HG03175 (cell line): Measurements from ENCODE around the gene SLC25A29.
A peak's percentile ranks its signal among the peaks of the same experiment; 100 is the strongest.

ENCODE experiments used
- ATAC-seq: cut with Tn5 transposase; IDR thresholded peaks from one replicate; pipeline ENCODE4 v1.9.1; 2021; ENCODE audit warnings: mild to moderate bottlenecking, moderate library complexity; ENCODE audit not compliant: unreplicated experiment

Gene SLC25A29

DNA sequence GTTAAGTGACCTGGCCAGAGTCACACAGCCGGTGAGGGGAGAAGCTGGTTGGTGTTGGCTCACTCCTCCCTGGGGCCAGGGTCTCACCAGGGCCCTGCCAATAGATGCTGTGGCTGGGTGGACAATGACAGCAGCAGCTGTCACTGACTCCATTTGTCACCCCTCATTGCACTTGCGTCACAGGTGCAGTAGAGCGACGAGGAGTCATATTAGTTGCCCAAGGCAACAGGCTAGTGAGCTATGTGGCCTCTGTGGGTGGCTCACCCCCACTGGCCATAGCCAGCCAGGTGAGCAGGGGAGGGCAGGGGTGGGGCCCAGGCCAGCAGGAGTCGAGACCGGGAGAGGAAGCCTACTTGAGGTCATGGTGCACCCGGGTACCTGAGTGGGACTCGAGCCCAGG is 26.6 kb upstream of the SLC25A29 start:
- ATAC-seq = peak; percentile 93

DNA sequence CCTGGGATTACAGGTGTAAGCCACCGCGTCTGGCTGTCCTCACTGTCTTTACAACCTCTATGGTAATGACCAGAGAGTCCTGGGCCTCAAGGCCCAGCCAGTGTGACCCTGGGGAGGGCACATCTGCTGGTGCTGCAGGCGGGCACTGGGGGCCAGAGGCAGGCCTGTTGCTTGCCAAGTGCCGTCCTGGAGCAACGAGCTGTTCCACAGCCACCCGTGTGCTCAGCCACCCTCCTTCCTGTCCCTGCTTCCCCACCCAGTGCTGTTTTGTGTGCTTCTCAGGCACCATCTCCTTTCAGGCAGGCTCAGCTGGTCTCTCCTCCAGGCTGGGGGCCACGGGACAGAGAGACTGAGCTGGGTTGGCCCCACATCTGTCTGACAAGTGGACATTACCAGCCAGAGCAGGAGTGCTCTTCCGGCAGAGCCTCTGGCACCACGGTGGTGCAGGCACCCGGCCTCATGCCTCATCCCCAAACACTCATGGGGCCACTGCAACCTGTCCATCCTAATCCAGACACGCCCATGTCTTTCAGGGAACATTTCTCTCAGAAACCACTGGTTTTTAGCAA is 25.9 kb upstream of the SLC25A29 start:
- no peak for ATAC-seq

DNA sequence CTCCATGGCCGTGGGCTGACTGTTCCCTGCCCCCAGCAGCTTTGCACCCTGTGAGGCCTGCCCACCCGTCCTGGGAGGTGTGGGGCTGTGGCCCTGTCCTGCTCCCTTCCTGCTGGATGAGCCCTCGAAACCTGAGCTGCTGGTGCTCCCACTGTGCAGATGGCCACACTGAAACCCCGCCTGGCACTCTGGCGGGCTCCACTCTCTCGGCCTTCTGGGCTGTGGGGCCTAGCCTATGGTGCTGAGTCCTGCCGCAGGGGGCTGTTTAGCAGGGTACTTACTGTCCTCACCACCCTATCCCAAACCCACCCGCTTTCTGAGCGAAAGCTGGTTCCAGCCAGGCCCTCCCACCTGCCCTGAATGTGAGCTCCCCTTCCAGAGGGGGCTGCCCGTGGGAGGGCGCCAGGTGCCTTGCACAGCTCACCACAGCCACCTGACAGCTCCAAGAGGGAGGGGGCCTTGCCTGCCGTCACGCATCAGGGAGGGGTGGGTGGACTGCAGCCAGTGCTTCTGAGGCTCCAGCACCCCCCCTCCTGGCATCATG is 24.2 kb upstream of the SLC25A29 start:
- ATAC-seq = no peak

DNA sequence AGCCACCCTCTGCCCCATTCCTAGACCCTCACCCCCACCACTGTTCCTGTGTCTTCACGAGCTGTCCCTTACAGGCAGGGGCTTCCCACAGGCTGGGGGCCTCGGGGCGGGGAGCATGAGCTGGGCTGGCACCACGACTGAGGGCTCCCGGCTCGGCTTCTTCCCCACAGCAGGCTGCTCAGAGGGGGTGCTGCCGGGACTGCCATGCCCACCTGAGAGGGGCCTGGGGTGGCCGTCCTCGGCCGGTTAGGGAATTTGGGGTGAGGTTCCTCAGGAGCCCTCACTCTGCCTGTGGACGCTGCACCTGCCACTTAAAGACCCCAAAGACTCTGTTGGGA is 23.7 kb upstream of the SLC25A29 start:
- no peak for ATAC-seq

DNA sequence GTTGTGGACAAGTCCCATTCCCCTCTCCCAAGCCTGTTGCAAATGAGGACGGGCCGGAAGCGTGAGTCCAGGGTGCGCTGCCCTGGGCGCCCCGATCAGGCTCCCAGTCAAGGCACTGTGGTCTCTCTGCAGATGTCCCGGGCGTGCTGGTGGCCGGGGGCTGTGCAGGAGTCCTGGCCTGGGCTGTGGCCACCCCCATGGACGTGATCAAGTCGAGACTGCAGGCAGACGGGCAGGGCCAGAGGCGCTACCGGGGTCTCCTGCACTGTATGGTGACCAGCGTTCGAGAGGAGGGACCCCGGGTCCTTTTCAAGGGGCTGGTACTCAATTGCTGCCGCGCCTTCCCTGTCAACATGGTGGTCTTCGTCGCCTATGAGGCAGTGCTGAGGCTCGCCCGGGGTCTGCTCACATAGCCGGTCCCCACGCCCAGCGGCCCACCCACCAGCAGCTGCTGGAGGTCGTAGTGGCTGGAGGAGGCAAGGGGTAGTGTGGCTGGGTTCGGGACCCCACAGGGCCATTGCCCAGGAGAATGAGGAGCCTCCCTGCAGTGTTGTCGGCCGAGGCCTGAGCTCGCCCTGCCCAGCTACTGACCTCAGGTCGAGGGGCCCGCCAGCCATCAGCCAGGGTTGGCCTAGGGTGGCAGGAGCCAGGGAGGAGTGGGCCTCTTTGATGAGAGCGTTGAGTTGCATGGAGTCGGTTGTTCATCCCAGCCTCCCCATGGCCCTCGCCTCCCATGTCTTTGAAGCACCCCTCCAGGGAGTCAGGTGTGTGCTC is 23.2 kb upstream of the SLC25A29 start:
- ATAC-seq = no peak

DNA sequence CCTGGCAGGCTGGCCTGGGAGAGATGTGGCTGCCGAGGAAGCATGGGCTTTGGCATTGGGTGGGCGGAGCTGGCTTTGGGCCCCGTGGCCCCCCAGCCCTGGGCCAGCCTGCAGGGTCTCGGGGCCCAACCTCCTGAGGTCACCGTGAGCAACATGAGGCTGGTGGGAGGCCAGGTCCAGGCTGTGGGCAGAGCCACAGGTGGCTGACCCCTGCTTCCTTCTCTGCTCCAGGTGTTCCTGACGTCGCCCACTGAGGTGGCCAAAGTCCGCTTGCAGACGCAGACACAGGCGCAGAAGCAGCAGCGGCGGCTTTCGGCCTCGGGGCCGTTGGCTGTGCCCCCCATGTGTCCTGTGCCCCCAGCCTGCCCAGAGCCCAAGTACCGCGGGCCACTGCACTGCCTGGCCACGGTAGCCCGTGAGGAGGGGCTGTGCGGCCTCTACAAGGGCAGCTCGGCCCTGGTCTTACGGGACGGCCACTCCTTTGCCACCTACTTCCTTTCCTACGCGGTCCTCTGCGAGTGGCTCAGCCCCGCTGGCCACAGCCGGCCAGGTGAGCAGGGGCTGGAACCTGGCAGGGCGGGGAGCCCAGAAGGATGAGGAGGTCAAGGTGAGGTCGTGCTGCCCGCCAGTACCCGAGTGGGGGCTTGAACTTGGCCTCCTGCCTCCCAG is 22.4 kb upstream of the SLC25A29 start:
- no peak for ATAC-seq

DNA sequence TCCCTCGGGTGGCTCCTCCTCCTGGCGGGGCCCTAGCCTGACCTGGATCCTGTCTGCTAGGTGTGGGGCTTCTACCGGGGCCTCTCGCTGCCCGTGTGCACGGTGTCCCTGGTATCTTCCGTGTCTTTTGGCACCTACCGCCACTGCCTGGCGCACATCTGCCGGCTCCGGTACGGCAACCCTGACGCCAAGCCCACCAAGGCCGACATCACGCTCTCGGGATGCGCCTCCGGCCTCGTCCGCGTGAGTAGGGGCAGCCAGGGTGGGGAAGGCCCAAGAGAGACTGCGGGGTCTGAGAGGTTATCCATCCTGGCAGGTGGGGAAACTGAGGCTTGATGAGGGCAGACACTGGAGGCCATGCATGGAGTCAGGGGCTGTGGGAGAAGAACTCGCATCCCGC is 20.9 kb upstream of the SLC25A29 start:
- no peak for ATAC-seq

DNA sequence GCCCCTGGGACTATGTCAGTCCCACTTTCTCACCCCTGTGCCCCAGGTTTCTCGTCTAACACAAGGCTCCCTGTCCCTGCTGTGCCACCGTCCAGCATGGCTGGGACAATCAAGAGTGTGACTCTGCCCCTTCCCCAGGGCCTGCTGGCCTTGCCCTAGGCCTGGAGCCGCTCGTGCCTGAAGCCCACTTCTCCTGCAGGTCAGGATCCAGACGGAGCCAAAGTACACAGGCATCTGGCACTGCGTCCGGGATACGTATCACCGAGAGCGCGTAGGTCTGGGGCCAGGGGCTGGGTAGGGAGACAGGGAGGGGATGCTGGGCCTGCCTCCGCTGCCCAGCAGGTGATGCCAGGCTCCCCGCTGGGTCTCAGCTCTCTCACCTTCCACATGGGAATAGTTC is 19.7 kb upstream of the SLC25A29 start:
- no peak for ATAC-seq

DNA sequence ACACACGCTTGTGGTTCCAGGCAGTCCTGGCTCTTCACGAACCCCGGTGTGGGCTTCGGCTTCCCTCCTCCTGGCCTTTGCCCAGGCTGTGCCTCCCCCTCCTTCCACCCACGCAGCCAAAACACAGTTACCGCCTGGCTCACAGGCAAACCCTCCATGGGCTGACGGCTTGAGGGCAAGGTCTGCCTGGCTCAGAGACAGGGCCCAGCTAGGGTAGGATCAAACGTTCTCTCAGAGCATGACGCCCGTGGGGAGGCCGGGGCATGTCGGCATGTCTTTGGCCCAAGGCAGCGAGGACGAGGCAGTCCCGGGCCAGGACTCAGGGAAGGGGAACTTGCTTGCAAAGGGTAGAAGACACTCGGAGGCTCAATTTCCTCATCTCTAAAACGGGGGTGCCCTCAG is 19.0 kb upstream of the SLC25A29 start:
- no peak for ATAC-seq

DNA sequence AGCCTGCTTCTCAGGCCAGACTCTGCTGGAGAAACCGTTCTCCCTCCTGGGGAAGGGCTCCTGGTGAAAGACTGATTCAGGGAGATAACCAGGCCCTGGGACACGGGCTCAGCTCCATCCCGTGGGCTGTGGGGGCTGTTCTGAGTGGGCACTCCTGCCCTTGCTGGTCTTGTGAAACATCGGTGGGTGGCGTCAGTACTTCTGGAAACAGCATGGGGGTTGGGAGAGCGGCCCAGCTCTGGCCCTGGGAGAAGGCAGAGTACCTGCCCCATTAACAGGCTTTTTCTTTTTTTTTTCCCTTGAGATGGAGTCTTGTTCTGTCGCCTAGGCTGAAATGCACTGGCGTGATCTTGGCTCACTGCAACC is 17.7 kb upstream of the SLC25A29 start:
- ATAC-seq = no peak

DNA sequence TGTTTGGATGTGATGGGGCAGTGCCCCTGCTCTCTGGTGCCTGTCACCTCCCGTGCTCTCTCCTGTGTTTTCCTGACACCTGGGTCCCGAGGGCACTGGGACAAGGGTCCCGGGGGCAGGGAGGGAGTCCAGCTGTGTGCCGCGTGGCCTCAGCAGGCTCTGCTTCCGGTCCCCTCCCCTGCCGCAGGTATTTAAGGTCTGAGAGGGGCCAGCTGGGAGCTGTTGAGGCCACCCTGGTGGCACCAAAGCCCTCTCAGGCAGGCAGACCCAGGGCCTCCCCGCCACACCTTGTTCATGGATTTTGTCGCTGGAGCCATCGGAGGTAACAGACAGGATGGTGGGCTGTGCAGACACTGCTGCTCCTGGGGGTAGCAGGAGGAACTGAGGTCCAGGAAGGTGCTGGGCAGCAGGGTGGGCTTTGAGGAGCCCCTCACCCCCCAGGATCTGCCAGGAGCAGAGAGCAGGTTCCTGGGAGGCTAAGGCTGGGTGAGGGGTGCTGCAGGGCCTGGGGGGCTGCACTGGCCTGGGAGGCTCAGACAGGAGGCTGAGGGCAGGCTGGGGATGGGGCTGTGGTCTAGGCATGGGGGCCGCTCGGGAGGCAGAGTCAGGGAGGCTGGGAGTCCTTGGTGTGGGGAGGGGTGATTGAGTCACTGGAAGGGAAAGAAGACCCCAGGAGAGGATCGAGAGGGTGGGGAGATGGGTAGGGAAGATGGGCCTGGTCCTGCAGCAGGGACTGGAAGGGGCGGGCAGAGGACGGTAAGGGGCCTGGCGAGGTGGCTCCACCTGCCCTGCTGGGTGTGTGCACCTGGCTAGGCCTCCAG is 17.1 kb upstream of the SLC25A29 start, which contains the start of gene SLC25A47:
TSS of gene SLC25A47 (plus strand) at position 219 of the 821 bp plus-strand sequence. CDS start at position 295, 76 bp downstream.
- no peak for ATAC-seq

DNA sequence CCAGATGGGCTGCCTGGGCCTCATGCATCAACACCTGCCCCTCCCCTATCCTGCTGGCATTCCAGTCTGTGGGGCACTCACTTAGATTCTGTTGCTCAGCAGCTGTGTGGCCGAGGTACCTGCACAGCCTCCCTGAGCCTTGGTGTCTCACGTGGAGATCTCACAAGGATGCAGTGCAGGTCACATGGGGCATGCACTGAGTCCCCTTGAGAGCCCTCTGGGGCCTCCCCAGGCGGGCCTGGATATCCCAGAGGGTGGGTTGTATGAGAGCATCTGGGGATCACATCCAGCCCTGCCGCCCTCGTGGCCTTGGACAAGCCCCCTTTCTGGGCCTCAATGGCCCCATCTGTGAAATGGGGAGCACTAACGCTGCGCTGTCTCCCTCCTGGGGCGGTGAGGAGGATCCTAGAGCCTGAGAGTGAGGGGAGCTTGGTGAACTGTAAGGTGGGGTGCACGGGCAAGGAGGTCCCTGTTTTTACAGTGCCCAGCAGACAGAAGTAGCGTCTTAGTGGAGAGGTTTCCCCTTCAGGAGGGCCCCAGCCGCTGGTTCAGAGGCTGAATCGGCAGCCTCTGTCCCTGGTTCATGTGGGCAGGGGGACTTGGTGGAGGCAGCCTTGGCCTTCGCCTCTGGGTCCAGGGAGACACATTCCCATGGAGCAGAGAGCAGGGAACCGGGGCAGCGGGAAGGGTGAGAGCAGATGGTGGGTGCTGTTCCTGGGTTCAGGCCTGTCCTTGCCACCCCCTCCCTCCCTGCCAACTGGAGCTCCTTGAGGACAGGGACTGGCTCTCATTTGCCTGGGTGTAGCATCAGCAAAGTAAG is 16.1 kb upstream of the SLC25A29 start:
- ATAC-seq = no peak

DNA sequence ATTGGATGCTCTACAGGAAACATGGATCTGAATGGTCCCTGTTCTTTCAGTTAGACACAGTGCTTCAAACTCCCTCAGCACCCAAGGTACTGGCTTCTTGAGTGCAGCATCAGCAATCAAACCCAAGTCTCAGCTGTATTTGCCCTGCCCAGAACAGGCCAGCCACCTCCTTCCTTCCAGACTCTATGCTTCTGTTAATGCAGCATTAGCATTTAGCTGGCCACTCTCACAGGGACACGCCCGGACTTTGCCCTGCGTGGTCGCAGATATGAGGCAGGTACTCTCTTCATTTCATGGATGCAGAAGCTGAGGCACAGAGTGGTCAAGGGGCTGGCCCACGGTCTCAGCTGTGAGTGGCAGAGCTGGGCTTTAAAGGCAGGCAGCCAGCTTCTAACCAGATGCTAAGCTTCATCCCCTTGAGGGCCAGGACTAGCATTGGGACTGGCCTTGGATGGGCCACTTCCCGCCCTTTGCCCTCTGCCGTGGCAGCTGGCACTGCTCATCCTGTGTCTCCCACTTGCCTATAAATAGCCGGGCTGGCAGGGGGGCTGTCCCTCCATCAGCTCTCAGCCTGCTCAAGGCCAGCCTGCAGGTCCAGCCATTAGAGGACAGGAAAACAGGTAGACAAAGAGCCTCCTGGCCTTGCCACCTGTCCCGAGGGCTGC is 15.4 kb upstream of the SLC25A29 start:
- no peak for ATAC-seq

DNA sequence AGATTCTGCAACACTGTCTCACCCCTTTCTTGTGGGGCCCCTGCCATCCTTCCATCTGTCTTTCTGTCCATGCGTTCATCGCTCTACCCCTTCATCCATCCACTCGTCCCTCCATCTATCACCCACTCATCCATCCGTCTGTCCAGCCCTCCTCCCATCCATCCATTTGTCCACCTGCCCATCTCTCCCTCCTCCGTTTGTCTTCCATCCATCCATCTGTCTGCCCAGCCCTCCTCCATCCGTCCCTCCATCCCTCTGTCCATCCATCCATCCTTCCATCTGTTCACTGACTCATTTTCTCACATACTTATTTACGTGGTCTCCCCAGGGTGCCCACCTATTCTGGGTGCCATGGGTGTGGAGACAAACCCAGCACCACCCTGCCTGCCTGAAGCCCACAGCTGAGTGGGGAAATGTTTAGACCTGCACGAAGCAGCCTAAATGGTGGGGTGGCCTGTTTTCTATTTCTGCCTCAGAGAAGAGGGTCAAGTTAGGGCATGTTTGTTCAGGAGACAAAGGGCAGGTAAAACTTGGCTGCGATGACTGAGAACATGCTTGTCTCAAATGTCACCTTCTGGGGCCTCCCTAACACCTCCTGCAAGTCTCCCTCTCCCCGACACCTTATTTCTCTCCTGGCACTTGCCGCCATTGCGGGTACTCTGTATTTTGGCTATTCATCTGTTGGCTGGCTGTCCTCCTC is 14.1 kb upstream of the SLC25A29 start:
- no peak for ATAC-seq

DNA sequence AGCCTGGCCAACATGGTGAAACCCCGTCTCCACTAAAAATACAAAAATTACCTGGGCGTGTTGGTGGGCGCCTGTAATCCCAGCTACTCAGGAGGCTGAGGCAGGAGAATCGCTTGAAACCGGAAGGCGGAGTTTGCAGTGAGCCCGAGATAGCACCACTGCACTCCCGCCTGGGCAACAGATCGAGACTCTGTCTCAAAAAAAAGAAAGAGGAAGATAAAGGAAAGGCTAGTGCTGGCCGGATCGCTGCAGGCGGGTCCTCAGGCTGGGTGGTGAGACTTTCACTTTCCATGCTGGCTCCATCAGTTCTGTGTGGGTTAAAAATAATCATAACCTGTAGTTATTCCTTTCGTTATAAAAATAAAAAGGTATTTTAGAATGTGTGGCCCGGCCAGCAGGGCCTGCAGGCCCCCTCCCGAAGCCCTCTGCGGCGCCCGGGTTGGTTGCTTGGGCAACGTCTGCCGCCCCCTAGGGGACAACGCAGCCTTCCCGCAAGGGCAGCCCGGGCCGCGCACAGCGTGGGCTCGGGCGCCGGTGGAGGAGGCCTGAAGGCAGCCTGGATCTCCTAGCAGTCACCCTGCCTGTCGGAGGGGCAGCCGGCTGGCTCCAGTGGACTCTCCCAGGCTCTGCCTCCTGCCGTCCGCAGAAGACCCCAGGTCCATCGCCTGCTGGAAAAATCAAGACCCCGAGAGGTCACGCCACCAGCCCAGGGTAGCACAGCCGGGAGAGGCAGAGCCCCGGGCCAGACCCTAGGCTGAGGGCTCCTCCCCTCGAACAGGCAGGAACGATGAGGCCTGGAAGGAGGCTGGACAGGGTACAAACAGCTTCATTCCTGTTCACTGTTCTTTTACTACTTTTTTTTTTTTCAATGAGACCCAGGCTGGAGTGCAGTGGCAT is 11.9 kb upstream of the SLC25A29 start:
- peak; percentile 90 for ATAC-seq

DNA sequence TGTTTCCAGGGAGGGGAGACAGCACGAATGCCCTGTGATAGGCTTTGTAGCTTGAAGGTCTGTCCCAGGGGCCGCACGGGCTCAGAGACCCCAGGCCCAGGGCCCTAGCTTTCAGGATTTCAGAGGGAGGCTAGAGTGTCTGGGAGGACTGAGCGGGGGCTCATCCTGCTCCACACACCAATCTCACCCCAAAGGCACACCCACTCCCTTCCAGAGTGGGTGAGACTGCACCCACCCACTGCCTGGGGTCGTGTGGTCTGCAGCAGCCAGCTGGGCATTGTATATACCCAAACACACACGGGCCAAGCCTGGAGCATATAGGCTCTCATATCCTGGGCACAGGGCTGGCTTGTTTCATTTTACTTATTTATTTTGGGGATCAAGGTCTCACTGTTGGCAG is 11.1 kb upstream of the SLC25A29 start:
- ATAC-seq = no peak

DNA sequence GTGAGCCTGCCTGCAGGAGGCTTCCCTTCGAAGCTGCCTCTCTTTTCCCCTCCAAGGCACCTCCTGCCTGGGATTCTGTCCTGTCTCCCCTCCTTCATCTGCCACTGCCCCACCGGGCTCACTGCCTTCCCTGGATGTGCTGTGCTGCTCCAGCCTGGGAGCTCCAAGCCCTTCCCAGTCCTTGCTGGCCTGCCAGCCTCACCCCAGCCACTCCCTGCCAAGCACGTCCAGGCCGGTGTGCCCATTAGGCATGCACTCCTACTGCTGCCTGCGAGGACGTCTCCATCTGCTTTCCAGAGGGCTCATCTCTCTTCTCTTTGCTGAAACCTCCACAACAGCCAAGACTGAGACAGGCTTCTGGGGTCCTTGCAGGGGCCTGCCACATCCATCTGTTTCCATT is 8.5 kb upstream of the SLC25A29 start:
- no peak for ATAC-seq
